ENCODE measurements around the gene NALCN. TPM values are rescaled to one million over a fixed set of nuclear protein-coding genes. Genes with fewer than 3 reads are reported as not detected.
A peak's percentile ranks its signal among the peaks of the same experiment; 100 is the strongest.

Gene NALCN
- total RNA-seq, 1 experiment from 2014 or later = 0.52 TPM

DNA sequence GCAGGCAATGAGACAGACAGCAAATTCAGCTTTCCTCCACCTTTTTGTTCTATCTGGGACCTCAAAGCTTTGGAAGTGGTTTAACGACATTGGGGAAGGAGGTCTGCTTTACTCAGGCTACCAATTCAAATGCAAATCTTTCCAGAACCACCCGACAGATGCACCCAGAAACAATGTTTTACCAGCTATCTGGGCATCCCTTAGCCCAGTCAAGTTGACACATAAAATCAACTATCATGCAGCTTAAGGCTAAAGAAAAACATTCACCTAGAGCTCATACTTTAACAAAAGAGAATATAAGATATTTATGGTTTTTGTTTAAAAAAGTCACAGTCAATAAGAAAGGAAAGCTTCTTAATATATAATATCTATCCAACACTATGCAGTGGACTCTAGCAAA lies 246.0 kb downstream of the NALCN start:
- no peak for DNase-seq (ENCODE audit: low spot score)
- intact Hi-C loops (cut with micrococcal nuclease; ENCODE audit: unreplicated experiment) = no loop called here
- TF ChIP-seq, protein P1, sequence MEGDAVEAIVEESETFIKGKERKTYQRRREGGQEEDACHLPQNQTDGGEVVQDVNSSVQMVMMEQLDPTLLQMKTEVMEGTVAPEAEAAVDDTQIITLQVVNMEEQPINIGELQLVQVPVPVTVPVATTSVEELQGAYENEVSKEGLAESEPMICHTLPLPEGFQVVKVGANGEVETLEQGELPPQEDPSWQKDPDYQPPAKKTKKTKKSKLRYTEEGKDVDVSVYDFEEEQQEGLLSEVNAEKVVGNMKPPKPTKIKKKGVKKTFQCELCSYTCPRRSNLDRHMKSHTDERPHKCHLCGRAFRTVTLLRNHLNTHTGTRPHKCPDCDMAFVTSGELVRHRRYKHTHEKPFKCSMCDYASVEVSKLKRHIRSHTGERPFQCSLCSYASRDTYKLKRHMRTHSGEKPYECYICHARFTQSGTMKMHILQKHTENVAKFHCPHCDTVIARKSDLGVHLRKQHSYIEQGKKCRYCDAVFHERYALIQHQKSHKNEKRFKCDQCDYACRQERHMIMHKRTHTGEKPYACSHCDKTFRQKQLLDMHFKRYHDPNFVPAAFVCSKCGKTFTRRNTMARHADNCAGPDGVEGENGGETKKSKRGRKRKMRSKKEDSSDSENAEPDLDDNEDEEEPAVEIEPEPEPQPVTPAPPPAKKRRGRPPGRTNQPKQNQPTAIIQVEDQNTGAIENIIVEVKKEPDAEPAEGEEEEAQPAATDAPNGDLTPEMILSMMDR (conservative IDR thresholded peaks at IDR 0.05; ENCODE audit: low read depth, low read length) = no peak
- TF ChIP-seq EZH2 (IDR thresholded peaks at IDR 0.05; ENCODE audit: borderline replicate concordance, low read depth, low read length, poor library complexity, severe bottlenecking) = no peak
- Histone ChIP-seq H3K27ac (ENCODE audit: low read depth, low read length, poor library complexity, severe bottlenecking) (no peak overlapping the region), H3K36me3 (ENCODE audit: insufficient read depth, low read length, poor library complexity, severe bottlenecking) (no peaks in the 10 kb centered on the region), H3K9me3 (ENCODE audit: low read depth, low read length, poor library complexity, severe bottlenecking) (no peaks in the 10 kb centered on the region), H3K4me1 (ENCODE audit: insufficient read depth, low read length, poor library complexity, severe bottlenecking) (peaks cover 4% of the 10 kb centered on the region), H3K4me3 (ENCODE audit: low read depth, low read length, poor library complexity, severe bottlenecking) (no peak overlapping the region), H3K27me3 (replicated peaks; ENCODE audit: insufficient read depth, low read depth, low read length, poor library complexity) (no peaks in the 10 kb centered on the region)
- no TSS peak for BruUV-seq (replicated peaks)
- POLR2A ChIA-PET (ENCODE audit: low non-redundant PET) = no interaction called here
- CTCF ChIA-PET = no interaction called here

DNA sequence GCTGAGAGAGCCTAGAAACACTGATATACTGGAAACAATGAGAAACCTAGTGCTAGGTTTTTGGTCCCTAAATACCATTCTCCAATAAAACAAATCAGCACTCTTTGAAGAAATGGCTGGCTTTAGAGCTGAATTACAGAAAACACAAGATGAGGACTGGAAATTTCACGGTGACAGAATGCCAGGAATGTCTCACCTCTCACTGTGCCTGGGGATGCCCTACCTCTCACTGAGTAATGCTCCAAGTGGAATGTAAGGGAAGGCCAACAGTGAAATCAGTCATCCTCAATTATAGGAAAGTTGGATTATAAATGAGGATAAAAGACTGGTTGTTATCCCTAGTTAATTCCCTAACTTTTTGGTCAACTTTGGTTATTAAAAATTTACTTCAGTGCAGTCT lies 259.0 kb downstream of the NALCN start:
- no peak for TF ChIP-seq EZH2 (IDR thresholded peaks at IDR 0.05; ENCODE audit: borderline replicate concordance, low read depth, low read length, poor library complexity, severe bottlenecking)
- TF ChIP-seq, protein P1 (conservative IDR thresholded peaks at IDR 0.05; ENCODE audit: low read depth, low read length) = no peak
- ChIA-PET POLR2A (ENCODE audit: low non-redundant PET) (no interaction called here), CTCF (interaction anchor here (0.6 kb wide), 2 partner anchors 552 to 783 kb away, joined by 3 read pairs; no protein-coding TSS in a partner anchor)
- no peaks in the 10 kb centered on the region for H3K9me3 ChIP-seq (ENCODE audit: low read depth, low read length, poor library complexity, severe bottlenecking)
- no peak overlapping the region for H3K27ac ChIP-seq (ENCODE audit: low read depth, low read length, poor library complexity, severe bottlenecking)
- no peak overlapping the region for H3K4me3 ChIP-seq (ENCODE audit: low read depth, low read length, poor library complexity, severe bottlenecking)
- H3K4me1 ChIP-seq (ENCODE audit: insufficient read depth, low read length, poor library complexity, severe bottlenecking) = no peaks in the 10 kb centered on the region
- H3K27me3 ChIP-seq (replicated peaks; ENCODE audit: insufficient read depth, low read depth, low read length, poor library complexity) = no peaks in the 10 kb centered on the region
- intact Hi-C loops (cut with micrococcal nuclease; ENCODE audit: unreplicated experiment) = no loop called here
- DNase-seq (ENCODE audit: low spot score) = no peak
- no TSS peak for BruUV-seq (replicated peaks)
- no peaks in the 10 kb centered on the region for H3K36me3 ChIP-seq (ENCODE audit: insufficient read depth, low read length, poor library complexity, severe bottlenecking)

DNA sequence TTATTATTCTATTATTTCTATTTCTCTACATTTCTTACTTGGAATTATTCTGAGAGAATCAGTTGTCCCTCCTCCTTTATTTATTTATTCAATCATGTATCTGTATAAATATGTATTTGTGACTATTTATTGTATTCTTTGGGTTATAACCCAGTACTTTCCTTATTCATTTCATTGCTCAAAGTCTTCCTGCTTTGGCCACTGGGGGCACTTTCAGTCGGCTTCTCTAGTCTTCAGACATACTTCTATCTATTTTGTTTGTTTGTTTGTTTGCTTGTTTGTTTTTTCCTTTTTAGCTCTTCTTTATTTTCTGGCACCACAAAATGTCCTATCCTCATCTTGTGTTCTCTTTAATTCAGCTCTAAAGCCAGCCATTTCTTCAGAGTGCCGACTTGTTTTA lies 260.4 kb downstream of the NALCN start:
- Histone ChIP-seq H3K9me3 (ENCODE audit: low read depth, low read length, poor library complexity, severe bottlenecking) (no peaks in the 10 kb centered on the region), H3K4me3 (ENCODE audit: low read depth, low read length, poor library complexity, severe bottlenecking) (no peak overlapping the region), H3K4me1 (ENCODE audit: insufficient read depth, low read length, poor library complexity, severe bottlenecking) (no peaks in the 10 kb centered on the region), H3K36me3 (ENCODE audit: insufficient read depth, low read length, poor library complexity, severe bottlenecking) (no peaks in the 10 kb centered on the region), H3K27ac (ENCODE audit: low read depth, low read length, poor library complexity, severe bottlenecking) (no peak overlapping the region), H3K27me3 (replicated peaks; ENCODE audit: insufficient read depth, low read depth, low read length, poor library complexity) (no peaks in the 10 kb centered on the region)
- no TSS peak for BruUV-seq (replicated peaks)
- ChIA-PET POLR2A (ENCODE audit: low non-redundant PET) (interaction anchor here (0.7 kb wide), 1 partner anchor 1768 kb away, joined by 3 read pairs; no protein-coding TSS in a partner anchor), CTCF (interaction anchor here (1.3 kb wide), 1 partner anchor 11 kb away, joined by 7 read pairs; no protein-coding TSS in a partner anchor)
- intact Hi-C loops (cut with micrococcal nuclease; ENCODE audit: unreplicated experiment) = no loop called here
- no peak for DNase-seq (ENCODE audit: low spot score)
- TF ChIP-seq, protein P1 (conservative IDR thresholded peaks at IDR 0.05; ENCODE audit: low read depth, low read length) = peak; percentile 73
- TF ChIP-seq EZH2 (IDR thresholded peaks at IDR 0.05; ENCODE audit: borderline replicate concordance, low read depth, low read length, poor library complexity, severe bottlenecking) = no peak
